Activated naive CD4-positive, alpha-beta T cell (primary cell): ENCODE data around the gene CISTR.
A peak's percentile ranks its signal among the peaks of the same experiment; 100 is the strongest.
"Not testable (repeated sequence)": the region's sequence is repeated elsewhere in the genome, so short reads cannot be mapped to it uniquely, and the experiment has no call there.

Source experiments
- DNase-seq, 4 experiments: peaks; one replicate each; lab custom pipeline; 2025; lab: John Stamatoyannopoulos, UW

Gene CISTR

GRCh38 chr12:53762793-53763192 lies 11.0 kb upstream of the CISTR start:
- DNase-seq: not testable (repeated sequence)

- no peak for DNase-seq
Measured at GRCh38 chr12:53761306-53761705, 9.5 kb upstream of the CISTR start.

- DNase-seq: no peak
Measured at GRCh38 chr12:53759261-53759660, 7.5 kb upstream of the CISTR start.

GRCh38 chr12:53758730-53759103 lies 6.9 kb upstream of the CISTR start:
- no peak for DNase-seq

GRCh38 chr12:53758081-53758729 lies 6.4 kb upstream of the CISTR start:
- no peak for DNase-seq

- peak; percentile 56 to 67 (median 66) for DNase-seq
Measured at GRCh38 chr12:53757101-53757770, 5.5 kb upstream of the CISTR start.

- no peak for DNase-seq
Measured at GRCh38 chr12:53756300-53757100, 4.7 kb upstream of the CISTR start.

GRCh38 chr12:53755893-53756292 lies 4.1 kb upstream of the CISTR start:
- DNase-seq: no peak

- no peak for DNase-seq
Measured at GRCh38 chr12:53755451-53755891, 3.7 kb upstream of the CISTR start.

- no peak for DNase-seq
Measured at GRCh38 chr12:53754633-53755264, 3.0 kb upstream of the CISTR start.

- no peak for DNase-seq
Measured at GRCh38 chr12:53754188-53754585, 2.4 kb upstream of the CISTR start.

- no peak for DNase-seq
Measured at GRCh38 chr12:53752621-53753020, 842 bp upstream of the CISTR start.

- no peak for DNase-seq
Measured at GRCh38 chr12:53752192-53752601, 418 bp upstream of the CISTR start.

GRCh38 chr12:53750812-53751335 lies 905 bp downstream of the CISTR start:
- no peak for DNase-seq

- DNase-seq: no peak
Measured at GRCh38 chr12:53749986-53750811, 1.6 kb downstream of the CISTR start.

GRCh38 chr12:53748072-53748840 lies 3.5 kb downstream of the CISTR start:
- no peak for DNase-seq

GRCh38 chr12:53747095-53747494 lies 4.7 kb downstream of the CISTR start:
- DNase-seq: no peak

- peak; percentile 55 to 79 (median 73) for DNase-seq
Measured at GRCh38 chr12:53746592-53747092, 5.1 kb downstream of the CISTR start.

GRCh38 chr12:53744751-53745150 lies 7.0 kb downstream of the CISTR start:
- no peak for DNase-seq

- no peak for DNase-seq
Measured at GRCh38 chr12:53744130-53744441, 7.7 kb downstream of the CISTR start.
